ENCODE results near the gene SVBP. TPM values are rescaled to one million over a fixed set of nuclear protein-coding genes. Genes with fewer than 3 reads are reported as not detected.

SVBP gene
- total and polyA plus RNA-seq, 2 of the 8 experiments (the other 6 are each of a cell fraction or from before 2014, with no cell fraction given) = 29.7 to 30.2 TPM

DNA sequence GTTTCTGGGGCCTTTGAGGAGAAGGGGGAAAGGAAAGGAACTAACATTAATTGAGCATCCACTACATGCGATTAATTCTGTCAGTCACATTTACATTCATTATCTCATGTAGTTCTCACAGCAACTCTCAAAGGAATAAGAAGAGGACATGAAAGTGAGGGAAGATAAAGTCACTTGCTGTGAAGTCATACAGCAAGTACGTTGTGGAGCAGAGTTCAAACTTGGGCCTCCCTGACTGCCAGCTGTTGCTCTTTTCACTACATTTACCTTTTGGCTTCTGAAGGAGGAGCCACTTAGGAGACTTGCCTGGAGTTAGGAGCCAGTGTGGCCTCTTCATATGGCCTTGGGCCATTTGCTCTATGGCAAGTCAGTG, 35.4 kb upstream of the SVBP start:
- Histone ChIP-seq H4K20me1 (replicated peaks in 1 of 2; ENCODE audit: control insufficient read depth in 1 of 2, insufficient read depth in 2 of 2, low read length in 2 of 2) (peaks cover 0 to 9% of the 10 kb centered on the region in 2 experiments), H3K18ac (ENCODE audit: extremely low read depth, low read length) (no peak overlapping the region), H3K23me2 (ENCODE audit: low read depth, low read length) (peaks cover 2% of the 10 kb centered on the region; the same call in 1 of the 2 replicates), H2BK5ac (ENCODE audit: low read depth, low read length) (no peak overlapping the region), H4K5ac (ENCODE audit: insufficient read length, low read depth, low read length) (no peak overlapping the region), H3K9ac (replicated peaks in 1 of 4; ENCODE audit: extremely low read depth in 1 of 4, low read depth in 3 of 4, low read length in 3 of 4) (no peak overlapping the region), H2BK15ac (ENCODE audit: low read length) (no peak overlapping the region), H3K4ac (replicated peaks; ENCODE audit: insufficient read length, low read depth, low read length) (no peak overlapping the region), H3K4me3 (ENCODE audit: extremely low read depth in 1 of 4, insufficient read depth in 2 of 4, low read depth in 3 of 4, low read length in 4 of 4) (no peak overlapping the region), H2AK5ac (ENCODE audit: low read depth, low read length) (no peak overlapping the region), H3K36me3 (ENCODE audit: control insufficient read depth in 2 of 4, insufficient read depth in 4 of 4, low read length in 3 of 4) (peaks cover 10 to 37% (median 24%) of the 10 kb centered on the region in 4 experiments; a peak in 6 of 8 replicates), H3K23ac (ENCODE audit: insufficient read length) (no peak overlapping the region), H3K27ac (ENCODE audit: low read depth, low read length) (no peak overlapping the region), H4K8ac (ENCODE audit: extremely low read depth, insufficient read depth, low read length) (no peak overlapping the region), H3K4me1 (replicated peaks in 1 of 4; ENCODE audit: control insufficient read depth in 3 of 4, insufficient read depth in 4 of 4, low read length in 3 of 4) (peaks cover 2 to 6% (median 3%) of the 10 kb centered on the region in 4 experiments; a peak in 6 of 7 replicates), H3K14ac (ENCODE audit: insufficient read length) (no peak overlapping the region), H3K27me3 (replicated peaks in 1 of 4; ENCODE audit: control insufficient read depth in 3 of 4, extremely low read depth in 1 of 4, insufficient read depth in 3 of 4, low read length in 3 of 4) (no peaks in the 10 kb centered on the region), H2BK20ac (ENCODE audit: low read length) (no peak overlapping the region), H2AFZ (ENCODE audit: low read length) (no peak overlapping the region), H2BK12ac (ENCODE audit: low read depth, low read length) (no peak overlapping the region), H3K79me1 (ENCODE audit: low read depth, low read length) (peaks cover 5% of the 10 kb centered on the region), H3K4me2 (ENCODE audit: insufficient read depth in 1 of 2, low read depth in 2 of 2, low read length in 2 of 2) (no peak overlapping the region), H2BK120ac (replicated peaks; ENCODE audit: low read depth, low read length) (no peak overlapping the region), H4K91ac (replicated peaks; ENCODE audit: insufficient read length, low read length) (no peak overlapping the region), H3K56ac (replicated peaks; ENCODE audit: insufficient read length, low read depth, low read length) (no peak overlapping the region), H3K79me2 (ENCODE audit: control insufficient read depth in 1 of 2, insufficient read depth in 2 of 2, low read length in 2 of 2) (peaks cover 6 to 13% of the 10 kb centered on the region in 2 experiments; a peak in 3 of 4 replicates), H3K9me3 (ENCODE audit: insufficient read depth in 2 of 2, low read depth in 1 of 2, low read length in 1 of 2) (peaks cover 0 to 8% of the 10 kb centered on the region in 2 experiments; a peak in 2 of 4 replicates)
- no peak for DNase-seq (ENCODE audit: low read depth in 1 of 2, low spot score in 2 of 2)
- WGBS, 2 experiments (ENCODE audit: extremely low coverage in 1 of 2, insufficient coverage in 1 of 2, insufficient read length in 1 of 2, insufficient replicate concordance in 2 of 2, low coverage in 1 of 2, low lambda C conversion rate in 2 of 2, missing lambda C conversion rate in 1 of 2) = 39% methylated on average over 2 of the region's 2 CpGs; no CpG with 5 or more reads in 1 of the 2 experiments
- FAIRE-seq = no peak
- POLR2A ChIA-PET (ENCODE audit: partially characterized antibody) = interaction anchor here (0.7 kb wide), 1 partner anchor 9 kb away, joined by 4 read pairs; no protein-coding TSS in a partner anchor
- CTCF ChIA-PET (ENCODE audit: partially characterized antibody) = no interaction called here
- TF ChIP-seq JUN (IDR thresholded peaks at IDR 0.05; ENCODE audit: low read depth, low read length) (no peak), HDAC6 (IDR thresholded peaks at IDR 0.05; ENCODE audit: low read depth, low read length) (no peak), MAFK (IDR thresholded peaks at IDR 0.05; ENCODE audit: low read depth, low read length) (no peak), YY1 (IDR thresholded peaks at IDR 0.05; ENCODE audit: low read depth, low read length) (no peak), CBX8 (IDR thresholded peaks at IDR 0.05; ENCODE audit: borderline replicate concordance, low read depth, low read length) (no peak), POU5F1 (IDR thresholded peaks at IDR 0.05; ENCODE audit: low read depth, low read length) (no peak), KDM5A (IDR thresholded peaks at IDR 0.05; ENCODE audit: low read length) (no peak), KDM4A (IDR thresholded peaks at IDR 0.05; ENCODE audit: low read depth, low read length, severe bottlenecking) (no peak), POLR2A (IDR thresholded peaks at IDR 0.05; ENCODE audit: control extremely low read depth in 1 of 2, low read depth in 2 of 2, low read length in 2 of 2) (no peak), CEBPB (IDR thresholded peaks at IDR 0.05; ENCODE audit: low read depth, low read length) (no peak), RBBP5 (IDR thresholded peaks at IDR 0.05; ENCODE audit: borderline replicate concordance, low read depth, low read length) (no peak)
- TF ChIP-seq, protein P1, sequence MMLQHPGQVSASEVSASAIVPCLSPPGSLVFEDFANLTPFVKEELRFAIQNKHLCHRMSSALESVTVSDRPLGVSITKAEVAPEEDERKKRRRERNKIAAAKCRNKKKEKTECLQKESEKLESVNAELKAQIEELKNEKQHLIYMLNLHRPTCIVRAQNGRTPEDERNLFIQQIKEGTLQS (IDR thresholded peaks at IDR 0.05; ENCODE audit: insufficient read depth, low read depth, low read length) = no peak

Measured in H1 (cell line).